Neural cell (in vitro differentiated cells): ENCODE measurements around the gene NOP9.

Experiments
- RAD21 ChIP-seq: fragments of 450-650 bp; conservative IDR thresholded peaks from 2 replicates; pipeline ENCODE4 v1.6.1; 2014; ENCODE audit warnings: antibody characterized with exemption, mild to moderate bottlenecking, moderate library complexity
- SMC3 ChIP-seq: fragments of 450-650 bp; conservative IDR thresholded peaks from 2 replicates; pipeline ENCODE4 v1.6.1; 2014; ENCODE audit warnings: antibody characterized with exemption, mild to moderate bottlenecking, moderate library complexity; ENCODE audit not compliant: poor library complexity
- TAF1 ChIP-seq: IDR thresholded peaks from 2 replicates; pipeline ENCODE4 v1.6.1; 2012; ENCODE audit warnings: low read depth
- TF ChIP-seq, protein P1 (sequence below): fragments of 450-650 bp; IDR thresholded peaks from 2 replicates; pipeline ENCODE4 v1.5.1; 2014; ENCODE audit warnings: antibody characterized with exemption, mild to moderate bottlenecking, moderate library complexity; ENCODE audit not compliant: poor library complexity, severe bottlenecking
- TF ChIP-seq, protein P2 (sequence below): IDR thresholded peaks from 2 replicates; pipeline ENCODE4 v1.6.1; 2012; ENCODE audit warnings: borderline replicate concordance

GRCh38 chr14:24327303-24327702 lies 27.7 kb downstream of the NOP9 start:
- TF ChIP-seq, protein P1, sequence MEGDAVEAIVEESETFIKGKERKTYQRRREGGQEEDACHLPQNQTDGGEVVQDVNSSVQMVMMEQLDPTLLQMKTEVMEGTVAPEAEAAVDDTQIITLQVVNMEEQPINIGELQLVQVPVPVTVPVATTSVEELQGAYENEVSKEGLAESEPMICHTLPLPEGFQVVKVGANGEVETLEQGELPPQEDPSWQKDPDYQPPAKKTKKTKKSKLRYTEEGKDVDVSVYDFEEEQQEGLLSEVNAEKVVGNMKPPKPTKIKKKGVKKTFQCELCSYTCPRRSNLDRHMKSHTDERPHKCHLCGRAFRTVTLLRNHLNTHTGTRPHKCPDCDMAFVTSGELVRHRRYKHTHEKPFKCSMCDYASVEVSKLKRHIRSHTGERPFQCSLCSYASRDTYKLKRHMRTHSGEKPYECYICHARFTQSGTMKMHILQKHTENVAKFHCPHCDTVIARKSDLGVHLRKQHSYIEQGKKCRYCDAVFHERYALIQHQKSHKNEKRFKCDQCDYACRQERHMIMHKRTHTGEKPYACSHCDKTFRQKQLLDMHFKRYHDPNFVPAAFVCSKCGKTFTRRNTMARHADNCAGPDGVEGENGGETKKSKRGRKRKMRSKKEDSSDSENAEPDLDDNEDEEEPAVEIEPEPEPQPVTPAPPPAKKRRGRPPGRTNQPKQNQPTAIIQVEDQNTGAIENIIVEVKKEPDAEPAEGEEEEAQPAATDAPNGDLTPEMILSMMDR = no peak
- TF ChIP-seq TAF1 (no peak), RAD21 (no peak), SMC3 (no peak)
- TF ChIP-seq, protein P2, sequence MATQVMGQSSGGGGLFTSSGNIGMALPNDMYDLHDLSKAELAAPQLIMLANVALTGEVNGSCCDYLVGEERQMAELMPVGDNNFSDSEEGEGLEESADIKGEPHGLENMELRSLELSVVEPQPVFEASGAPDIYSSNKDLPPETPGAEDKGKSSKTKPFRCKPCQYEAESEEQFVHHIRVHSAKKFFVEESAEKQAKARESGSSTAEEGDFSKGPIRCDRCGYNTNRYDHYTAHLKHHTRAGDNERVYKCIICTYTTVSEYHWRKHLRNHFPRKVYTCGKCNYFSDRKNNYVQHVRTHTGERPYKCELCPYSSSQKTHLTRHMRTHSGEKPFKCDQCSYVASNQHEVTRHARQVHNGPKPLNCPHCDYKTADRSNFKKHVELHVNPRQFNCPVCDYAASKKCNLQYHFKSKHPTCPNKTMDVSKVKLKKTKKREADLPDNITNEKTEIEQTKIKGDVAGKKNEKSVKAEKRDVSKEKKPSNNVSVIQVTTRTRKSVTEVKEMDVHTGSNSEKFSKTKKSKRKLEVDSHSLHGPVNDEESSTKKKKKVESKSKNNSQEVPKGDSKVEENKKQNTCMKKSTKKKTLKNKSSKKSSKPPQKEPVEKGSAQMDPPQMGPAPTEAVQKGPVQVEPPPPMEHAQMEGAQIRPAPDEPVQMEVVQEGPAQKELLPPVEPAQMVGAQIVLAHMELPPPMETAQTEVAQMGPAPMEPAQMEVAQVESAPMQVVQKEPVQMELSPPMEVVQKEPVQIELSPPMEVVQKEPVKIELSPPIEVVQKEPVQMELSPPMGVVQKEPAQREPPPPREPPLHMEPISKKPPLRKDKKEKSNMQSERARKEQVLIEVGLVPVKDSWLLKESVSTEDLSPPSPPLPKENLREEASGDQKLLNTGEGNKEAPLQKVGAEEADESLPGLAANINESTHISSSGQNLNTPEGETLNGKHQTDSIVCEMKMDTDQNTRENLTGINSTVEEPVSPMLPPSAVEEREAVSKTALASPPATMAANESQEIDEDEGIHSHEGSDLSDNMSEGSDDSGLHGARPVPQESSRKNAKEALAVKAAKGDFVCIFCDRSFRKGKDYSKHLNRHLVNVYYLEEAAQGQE = no peak
